Chondrocyte (in vitro differentiated cells): ENCODE results near the gene TAGLN. TPM values are rescaled to one million over a fixed set of nuclear protein-coding genes. Genes with fewer than 3 reads are reported as not detected.
A peak's percentile ranks its signal among the peaks of the same experiment; 100 is the strongest.
"Not testable (repeated sequence)": the region's sequence is repeated elsewhere in the genome, so short reads cannot be mapped to it uniquely, and the experiment has no call there.

Source experiments
- DNase-seq: peaks from one replicate; pipeline ENCODE4 v3.0.0; 2021; ENCODE audit warnings: mixed read lengths, low spot score
- H3K27ac Mint-ChIP-seq: one replicate; pipeline ENCODE4 v1.8.0; 2021; ENCODE audit warnings: mild to moderate bottlenecking, moderate library complexity, mixed read lengths; ENCODE audit not compliant: unreplicated experiment
- H3K27me3 Mint-ChIP-seq: 2 replicates; pipeline ENCODE4 v1.8.0; 2021; ENCODE audit warnings: low read depth, mixed read lengths
- H3K36me3 Mint-ChIP-seq: 2 replicates; pipeline ENCODE4 v1.8.0; 2021; ENCODE audit warnings: low read depth, mixed read lengths
- H3K4me1 Mint-ChIP-seq: 2 replicates; pipeline ENCODE4 v1.8.0; 2021; ENCODE audit warnings: low read depth, mild to moderate bottlenecking, mixed read lengths
- H3K4me3 Mint-ChIP-seq: one replicate; pipeline ENCODE4 v1.8.0; 2021; ENCODE audit warnings: mild to moderate bottlenecking, moderate library complexity, mixed read lengths; ENCODE audit not compliant: unreplicated experiment
- H3K9me3 Mint-ChIP-seq: 2 replicates; pipeline ENCODE4 v1.8.0; 2021; ENCODE audit warnings: low read depth, mixed read lengths
- total RNA-seq: library from RNA; stranded (reverse); gene quantifications from 3 replicates; pipeline ENCODE4 v1.2.1, GENCODE V29; 2021
- TF ChIP-seq, protein P1 (sequence below): fragments of 200-600 bp; sonication (generic); IDR thresholded peaks from 2 replicates; pipeline ENCODE4 v1.5.0; 2021; ENCODE audit warnings: antibody characterized with exemption, mild to moderate bottlenecking, moderate library complexity

Gene TAGLN
- total RNA-seq, 1 donor from 2014 or later = 4,666 TPM

- not testable (repeated sequence) for DNase-seq, H3K27me3 Mint-ChIP-seq, H3K4me3 Mint-ChIP-seq, H3K9me3 Mint-ChIP-seq
- Mint-ChIP-seq H3K36me3 (peaks cover 38% of the 10 kb centered on the region), H3K27ac (peak overlapping the region; percentile 27), H3K4me1 (peaks cover 39% of the 10 kb centered on the region)
- TF ChIP-seq, protein P1, sequence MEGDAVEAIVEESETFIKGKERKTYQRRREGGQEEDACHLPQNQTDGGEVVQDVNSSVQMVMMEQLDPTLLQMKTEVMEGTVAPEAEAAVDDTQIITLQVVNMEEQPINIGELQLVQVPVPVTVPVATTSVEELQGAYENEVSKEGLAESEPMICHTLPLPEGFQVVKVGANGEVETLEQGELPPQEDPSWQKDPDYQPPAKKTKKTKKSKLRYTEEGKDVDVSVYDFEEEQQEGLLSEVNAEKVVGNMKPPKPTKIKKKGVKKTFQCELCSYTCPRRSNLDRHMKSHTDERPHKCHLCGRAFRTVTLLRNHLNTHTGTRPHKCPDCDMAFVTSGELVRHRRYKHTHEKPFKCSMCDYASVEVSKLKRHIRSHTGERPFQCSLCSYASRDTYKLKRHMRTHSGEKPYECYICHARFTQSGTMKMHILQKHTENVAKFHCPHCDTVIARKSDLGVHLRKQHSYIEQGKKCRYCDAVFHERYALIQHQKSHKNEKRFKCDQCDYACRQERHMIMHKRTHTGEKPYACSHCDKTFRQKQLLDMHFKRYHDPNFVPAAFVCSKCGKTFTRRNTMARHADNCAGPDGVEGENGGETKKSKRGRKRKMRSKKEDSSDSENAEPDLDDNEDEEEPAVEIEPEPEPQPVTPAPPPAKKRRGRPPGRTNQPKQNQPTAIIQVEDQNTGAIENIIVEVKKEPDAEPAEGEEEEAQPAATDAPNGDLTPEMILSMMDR = peak; percentile 47
These were observed 7.7 kb downstream of the TAGLN start for GRCh38 chr11:117206859-117207258.

GRCh38 chr11:117207481-117207880 lies 8.3 kb downstream of the TAGLN start:
- not testable (repeated sequence) for DNase-seq, H3K9me3 Mint-ChIP-seq, H3K4me3 Mint-ChIP-seq, H3K27ac Mint-ChIP-seq, H3K27me3 Mint-ChIP-seq
- H3K36me3 Mint-ChIP-seq = peaks cover 34% of the 10 kb centered on the region
- H3K4me1 Mint-ChIP-seq = peaks cover 34% of the 10 kb centered on the region

- peaks cover 22% of the 10 kb centered on the region for H3K4me1 Mint-ChIP-seq
- H3K27me3 Mint-ChIP-seq, H3K9me3 Mint-ChIP-seq, H3K4me3 Mint-ChIP-seq, DNase-seq: not testable (repeated sequence)
- TF ChIP-seq, protein P1 = peak; percentile 57
- H3K27ac Mint-ChIP-seq = peak overlapping the region; percentile 54
- H3K36me3 Mint-ChIP-seq = peaks cover 31% of the 10 kb centered on the region
These were observed 9.5 kb downstream of the TAGLN start for GRCh38 chr11:117208710-117209109.

DNA sequence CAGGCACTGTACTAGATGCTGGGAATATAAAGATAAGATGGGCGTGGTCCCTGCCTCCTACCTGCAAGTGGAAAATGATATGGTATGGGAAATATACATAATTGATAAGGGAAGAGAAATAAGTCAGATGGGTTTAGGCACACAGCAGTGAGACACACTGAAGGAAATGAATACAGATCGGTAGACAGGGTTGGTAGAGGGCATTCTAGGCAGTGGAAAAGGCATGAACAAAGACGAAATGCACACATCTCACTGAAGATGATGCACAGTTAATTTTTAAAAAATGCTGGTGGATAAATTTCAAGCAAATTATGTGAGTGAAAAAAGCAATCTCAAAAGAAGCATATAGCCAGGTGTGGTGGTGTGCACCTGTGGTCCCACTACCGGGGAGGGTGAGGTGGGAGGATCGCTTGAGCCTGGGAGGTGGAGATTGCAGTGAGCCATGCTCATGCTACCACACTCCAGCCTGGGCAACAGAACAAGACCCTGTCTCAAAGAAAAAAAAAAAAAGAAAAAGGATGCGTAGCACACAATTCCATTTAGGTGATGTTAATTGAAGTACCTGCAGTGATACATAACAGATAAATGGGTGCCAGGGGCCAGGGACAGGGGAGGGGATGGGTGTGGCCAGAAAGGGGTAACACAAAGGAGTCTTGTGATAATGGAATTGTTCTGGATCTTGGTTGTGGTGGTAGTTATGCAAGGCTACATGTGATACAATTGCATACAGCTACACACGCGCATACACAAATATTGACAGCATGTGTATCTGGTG lies 10.4 kb downstream of the TAGLN start:
- peak overlapping the region; percentile 18 for H3K27ac Mint-ChIP-seq
- H3K4me3 Mint-ChIP-seq, DNase-seq, H3K27me3 Mint-ChIP-seq, H3K9me3 Mint-ChIP-seq: not testable (repeated sequence)
- peaks cover 13% of the 10 kb centered on the region for H3K4me1 Mint-ChIP-seq
- peaks cover 30% of the 10 kb centered on the region for H3K36me3 Mint-ChIP-seq

DNA sequence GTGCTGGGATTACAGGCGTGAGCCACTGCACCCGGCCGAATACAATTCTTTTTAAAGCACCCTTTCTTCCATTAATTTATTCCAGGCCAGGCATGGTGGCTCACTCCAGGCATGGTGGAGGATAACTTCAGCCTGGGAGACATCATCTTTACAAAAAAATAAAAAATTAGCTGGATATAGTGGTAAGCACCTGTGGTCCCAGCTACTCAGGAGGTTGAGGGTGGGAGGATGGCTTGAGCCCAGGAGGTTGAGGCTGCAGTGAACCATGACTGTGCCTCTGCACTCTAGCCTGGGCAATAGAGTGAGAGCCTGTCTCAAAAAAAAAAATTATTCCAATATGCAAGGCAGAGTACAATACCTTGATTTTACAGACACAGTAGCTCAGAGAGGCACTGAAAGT lies 11.4 kb downstream of the TAGLN start:
- DNase-seq = no peak
- Mint-ChIP-seq H3K36me3 (peaks cover 23% of the 10 kb centered on the region), H3K4me3 (no peak overlapping the region), H3K27me3 (no peaks in the 10 kb centered on the region), H3K27ac (no peak overlapping the region), H3K9me3 (no peaks in the 10 kb centered on the region), H3K4me1 (peaks cover 3% of the 10 kb centered on the region)
- TF ChIP-seq, protein P1 = no peak

GRCh38 chr11:117212697-117213355 lies 13.7 kb downstream of the TAGLN start:
- peaks cover 14% of the 10 kb centered on the region for H3K4me1 Mint-ChIP-seq
- H3K9me3 Mint-ChIP-seq = no peaks in the 10 kb centered on the region
- H3K27ac Mint-ChIP-seq = no peak overlapping the region
- no peaks in the 10 kb centered on the region for H3K27me3 Mint-ChIP-seq
- TF ChIP-seq, protein P1 = no peak
- no peak overlapping the region for H3K4me3 Mint-ChIP-seq
- peak; percentile 27 for DNase-seq
- peaks cover 23% of the 10 kb centered on the region for H3K36me3 Mint-ChIP-seq
